NCI-H460 (cell line): ENCODE results near the gene ANAPC7. TPM values are rescaled to one million over a fixed set of nuclear protein-coding genes. Genes with fewer than 3 reads are reported as not detected.

Experiments used
- small RNA-seq, 2 experiments: library from RNA; depleted of rRNA; stranded (forward); fragments of <200 nt; gene quantifications; one replicate each; pipeline ENCODE3, GENCODE V24; 2014
- total RNA-seq: library from RNA; depleted of rRNA; stranded (reverse); fragments of >200 nt; shearing (Covaris generic); gene quantifications from 2 replicates; pipeline ENCODE4 v1.2.3, GENCODE V29; 2014; rRNA removed

The ANAPC7 gene
- total RNA-seq, 1 experiment from 2014 or later = 87.7 TPM

Small RNA genes lying within 50 kb of the gene (small RNA-seq; reads per million reads assigned to genes)
- 0 reads per million in 2 experiments for gene RN7SL769P

Other genes starting within 250 kb of the ANAPC7 start
- gene ATP2A2, start 122.5 kb downstream of the ANAPC7 start, total RNA-seq = 130 and 150 TPM in 2 replicates
- 197 and 222 TPM in 2 replicates for gene ARPC3, start 46.6 kb upstream of the ANAPC7 start, total RNA-seq
- gene GPN3, start 64.5 kb upstream of the ANAPC7 start, total RNA-seq = 44.0 and 44.8 TPM in 2 replicates
- 46.4 and 48.1 TPM in 2 replicates for gene FAM216A, start 65.1 kb upstream of the ANAPC7 start, total RNA-seq
- 74.1 and 87.8 TPM in 2 replicates for gene VPS29, start 98.4 kb upstream of the ANAPC7 start, total RNA-seq
- gene RAD9B, start 98.6 kb upstream of the ANAPC7 start, total RNA-seq = 0.12 and 0.43 TPM in 2 replicates
- gene PPTC7, start 179.6 kb upstream of the ANAPC7 start, total RNA-seq = 12.7 and 13.6 TPM in 2 replicates
- 38.8 and 42.6 TPM in 2 replicates for gene TCTN1, start 210.4 kb upstream of the ANAPC7 start, total RNA-seq